ENCODE data around the gene IGFL1. TPM values are rescaled to one million over a fixed set of nuclear protein-coding genes. Genes with fewer than 3 reads are reported as not detected.

IGFL1 gene
- total RNA-seq, 2 experiments from 2014 or later = not detected

DNA sequence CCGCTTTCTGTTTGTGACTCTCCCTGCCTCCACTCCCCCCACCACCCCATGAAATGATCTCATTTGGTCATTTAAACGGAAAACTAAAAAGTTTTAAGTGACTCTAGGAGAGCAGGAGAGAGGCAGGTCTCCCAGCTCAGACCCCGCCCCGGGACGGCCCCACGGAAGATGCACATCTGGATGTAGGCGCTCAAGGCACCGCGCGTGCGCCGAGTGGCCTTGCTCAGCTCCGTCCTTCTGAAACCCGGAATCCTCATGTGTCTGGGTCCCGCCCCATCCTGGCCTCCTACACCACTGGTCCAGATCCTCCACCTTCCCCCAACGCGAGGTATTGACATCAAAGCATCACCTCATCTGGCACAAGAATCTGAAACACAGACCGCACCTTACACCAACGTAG is 15.7 kb upstream of the IGFL1 start:
- H3K79me2 ChIP-seq (ENCODE audit: insufficient read depth, low read depth, low read length) = no peaks in the 10 kb centered on the region
- TF ChIP-seq, protein P1, sequence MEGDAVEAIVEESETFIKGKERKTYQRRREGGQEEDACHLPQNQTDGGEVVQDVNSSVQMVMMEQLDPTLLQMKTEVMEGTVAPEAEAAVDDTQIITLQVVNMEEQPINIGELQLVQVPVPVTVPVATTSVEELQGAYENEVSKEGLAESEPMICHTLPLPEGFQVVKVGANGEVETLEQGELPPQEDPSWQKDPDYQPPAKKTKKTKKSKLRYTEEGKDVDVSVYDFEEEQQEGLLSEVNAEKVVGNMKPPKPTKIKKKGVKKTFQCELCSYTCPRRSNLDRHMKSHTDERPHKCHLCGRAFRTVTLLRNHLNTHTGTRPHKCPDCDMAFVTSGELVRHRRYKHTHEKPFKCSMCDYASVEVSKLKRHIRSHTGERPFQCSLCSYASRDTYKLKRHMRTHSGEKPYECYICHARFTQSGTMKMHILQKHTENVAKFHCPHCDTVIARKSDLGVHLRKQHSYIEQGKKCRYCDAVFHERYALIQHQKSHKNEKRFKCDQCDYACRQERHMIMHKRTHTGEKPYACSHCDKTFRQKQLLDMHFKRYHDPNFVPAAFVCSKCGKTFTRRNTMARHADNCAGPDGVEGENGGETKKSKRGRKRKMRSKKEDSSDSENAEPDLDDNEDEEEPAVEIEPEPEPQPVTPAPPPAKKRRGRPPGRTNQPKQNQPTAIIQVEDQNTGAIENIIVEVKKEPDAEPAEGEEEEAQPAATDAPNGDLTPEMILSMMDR (conservative IDR thresholded peaks at IDR 0.05; ENCODE audit: low read length) = no peak
- TF ChIP-seq EZH2phosphoT487 (IDR thresholded peaks at IDR 0.05; ENCODE audit: borderline replicate concordance, low read depth, low read length) = no peak
- no peaks in the 10 kb centered on the region for H3K4me1 ChIP-seq (ENCODE audit: insufficient read depth, low read length, poor library complexity, severe bottlenecking)
- H3K4me3 ChIP-seq (ENCODE audit: low read depth, low read length, poor library complexity, severe bottlenecking) = no peak overlapping the region
- no peak for DNase-seq (ENCODE audit: low spot score)
- H3K4me2 ChIP-seq (ENCODE audit: low read length) = no peak overlapping the region
- ChIA-PET CTCF (ENCODE audit: unreplicated experiment) (no interaction called here), POLR2A (no interaction called here)
- no peaks in the 10 kb centered on the region for H3K9me2 ChIP-seq (ENCODE audit: insufficient read depth, low read length)
- H4K20me1 ChIP-seq (ENCODE audit: insufficient read depth, low read length) = no peaks in the 10 kb centered on the region
- H2AFZ ChIP-seq (ENCODE audit: low read length) = no peak overlapping the region
- no TSS peak for BruUV-seq (replicated peaks)
- H3K27ac ChIP-seq (ENCODE audit: low read depth, low read length, poor library complexity, severe bottlenecking) = no peak overlapping the region
- intact Hi-C loops (cut with micrococcal nuclease; ENCODE audit: unreplicated experiment) = no loop called here
- no peaks in the 10 kb centered on the region for H3K9me3 ChIP-seq (ENCODE audit: low read length)
- H3K36me3 ChIP-seq (ENCODE audit: insufficient read depth, low read length) = no peaks in the 10 kb centered on the region

DNA sequence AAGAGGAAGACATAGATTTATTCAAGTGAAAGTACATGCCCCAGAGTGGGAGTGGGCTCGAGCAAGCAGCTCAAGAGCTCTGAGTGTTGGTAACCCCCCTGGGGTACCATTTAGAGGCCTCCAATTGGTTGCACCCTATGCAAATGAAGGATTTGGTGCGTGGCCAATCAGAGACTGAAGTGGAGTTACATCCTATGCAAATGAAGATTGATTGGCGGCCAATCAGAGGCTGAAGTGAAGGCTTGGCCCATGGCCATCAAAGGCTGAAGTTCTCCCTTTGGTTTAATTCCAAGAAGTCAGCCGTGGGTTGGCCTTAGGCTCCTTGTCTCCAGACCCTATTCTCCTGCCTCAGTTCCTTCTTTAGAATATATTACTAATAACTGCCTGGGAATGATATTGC is 12.9 kb upstream of the IGFL1 start:
- intact Hi-C loops (cut with micrococcal nuclease; ENCODE audit: unreplicated experiment) = no loop called here
- no peaks in the 10 kb centered on the region for H3K79me2 ChIP-seq (ENCODE audit: insufficient read depth, low read depth, low read length)
- ChIA-PET CTCF (ENCODE audit: unreplicated experiment) (no interaction called here), POLR2A (no interaction called here)
- H4K20me1 ChIP-seq (ENCODE audit: insufficient read depth, low read length) = no peaks in the 10 kb centered on the region
- H3K36me3 ChIP-seq (ENCODE audit: insufficient read depth, low read length) = no peaks in the 10 kb centered on the region
- TF ChIP-seq, protein P1 (conservative IDR thresholded peaks at IDR 0.05; ENCODE audit: low read length) = no peak
- no peak for TF ChIP-seq EZH2phosphoT487 (IDR thresholded peaks at IDR 0.05; ENCODE audit: borderline replicate concordance, low read depth, low read length)
- H3K9me2 ChIP-seq (ENCODE audit: insufficient read depth, low read length) = no peaks in the 10 kb centered on the region
- H2AFZ ChIP-seq (ENCODE audit: low read length) = no peak overlapping the region
- BruUV-seq (replicated peaks) = no TSS peak
- no peak overlapping the region for H3K4me3 ChIP-seq (ENCODE audit: low read depth, low read length, poor library complexity, severe bottlenecking)
- H3K27ac ChIP-seq (ENCODE audit: low read depth, low read length, poor library complexity, severe bottlenecking) = no peak overlapping the region
- H3K4me2 ChIP-seq (ENCODE audit: low read length) = no peak overlapping the region
- H3K9me3 ChIP-seq (ENCODE audit: low read length) = no peaks in the 10 kb centered on the region
- no peak for DNase-seq (ENCODE audit: low spot score)
- no peaks in the 10 kb centered on the region for H3K4me1 ChIP-seq (ENCODE audit: insufficient read depth, low read length, poor library complexity, severe bottlenecking)

DNA sequence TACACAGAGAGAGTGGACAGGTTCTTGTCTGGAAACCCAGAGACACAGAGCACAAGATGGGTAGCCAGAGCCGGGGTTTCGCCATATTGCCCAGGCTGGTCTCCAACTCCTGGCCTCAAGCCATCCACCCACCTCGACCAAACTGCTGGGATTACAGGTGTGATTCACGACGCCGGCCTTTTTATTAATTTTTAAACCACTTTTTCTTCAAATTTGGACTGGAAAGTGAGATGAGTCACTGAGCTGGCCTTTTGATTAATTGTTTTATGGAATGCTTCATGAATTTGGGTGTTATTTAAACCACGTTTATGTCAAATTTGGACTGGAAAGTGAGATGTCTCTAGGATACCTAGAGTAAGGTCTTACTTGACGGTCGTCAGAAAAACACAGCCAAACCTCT is 12.1 kb upstream of the IGFL1 start:
- DNase-seq (ENCODE audit: low spot score) = no peak
- Histone ChIP-seq H3K9me2 (ENCODE audit: insufficient read depth, low read length) (no peaks in the 10 kb centered on the region), H4K20me1 (ENCODE audit: insufficient read depth, low read length) (no peaks in the 10 kb centered on the region), H3K9me3 (ENCODE audit: low read length) (no peaks in the 10 kb centered on the region), H3K27ac (ENCODE audit: low read depth, low read length, poor library complexity, severe bottlenecking) (no peak overlapping the region), H3K4me3 (ENCODE audit: low read depth, low read length, poor library complexity, severe bottlenecking) (no peak overlapping the region), H3K36me3 (ENCODE audit: insufficient read depth, low read length) (no peaks in the 10 kb centered on the region), H3K79me2 (ENCODE audit: insufficient read depth, low read depth, low read length) (no peaks in the 10 kb centered on the region), H2AFZ (ENCODE audit: low read length) (no peak overlapping the region), H3K4me2 (ENCODE audit: low read length) (no peak overlapping the region), H3K4me1 (ENCODE audit: insufficient read depth, low read length, poor library complexity, severe bottlenecking) (no peaks in the 10 kb centered on the region)
- no TSS peak for BruUV-seq (replicated peaks)
- intact Hi-C loops (cut with micrococcal nuclease; ENCODE audit: unreplicated experiment) = no loop called here
- no peak for TF ChIP-seq EZH2phosphoT487 (IDR thresholded peaks at IDR 0.05; ENCODE audit: borderline replicate concordance, low read depth, low read length)
- TF ChIP-seq, protein P1 (conservative IDR thresholded peaks at IDR 0.05; ENCODE audit: low read length) = no peak
- CTCF ChIA-PET (ENCODE audit: unreplicated experiment) = no interaction called here
- POLR2A ChIA-PET = interaction anchor here (0.6 kb wide), 1 partner anchor 42 kb away, joined by 4 read pairs; no protein-coding TSS in a partner anchor

Data from OCI-LY7 (cell line).